Stimulated activated naive B cell treated with anti-CD40 and anti-IgM and Interleukin-4, amounts not matched to agents 10 μg/mL and 1 μg/mL and 100 μg/mL, for 72 hours (primary cell): Measurements from ENCODE around the gene DCAF4L1.

Experiments
- ATAC-seq, 2 donors: fragments of 150-1000 bp; cut with Tn5 transposase; replicated peaks; 2 replicates each; pipeline ENCODE4 v1.10.0; 2021; ENCODE audit warnings: moderate library complexity in 1 of 2
- DNase-seq: peaks from one replicate; pipeline ENCODE4 v3.0.0; 2021
- H3K27ac Mint-ChIP-seq: one replicate; pipeline ENCODE4 v1.8.0; 2022; ENCODE audit warnings: mild to moderate bottlenecking, mixed read lengths
- H3K27me3 Mint-ChIP-seq, 2 donors: one replicate each; pipeline ENCODE4 v1.8.0; 2022; ENCODE audit warnings: mixed read lengths in 2 of 2
- H3K36me3 Mint-ChIP-seq, 2 donors: one replicate each; pipeline ENCODE4 v1.8.0; 2022; ENCODE audit warnings: mixed read lengths in 2 of 2, mild to moderate bottlenecking in 1 of 2
- H3K4me1 Mint-ChIP-seq, 2 donors: one replicate each; pipeline ENCODE4 v1.8.0; 2022; ENCODE audit warnings: mixed read lengths in 2 of 2, mild to moderate bottlenecking in 1 of 2
- H3K4me3 Mint-ChIP-seq, 2 donors: one replicate each; pipeline ENCODE4 v1.8.0; 2022; ENCODE audit warnings: mild to moderate bottlenecking in 2 of 2, mixed read lengths in 2 of 2, moderate library complexity in 1 of 2
- H3K9me3 Mint-ChIP-seq, 2 donors: one replicate each; pipeline ENCODE4 v1.8.0; 2022; ENCODE audit warnings: mixed read lengths in 2 of 2, mild to moderate bottlenecking in 1 of 2

The DCAF4L1 gene

GRCh38 chr4:41999321-41999720 is 17.8 kb downstream of the DCAF4L1 start:
- Mint-ChIP-seq H3K27me3 (no peaks in the 10 kb centered on the region), H3K27ac (no peak overlapping the region), H3K4me3 (no peak overlapping the region), H3K4me1 (peaks cover 11 to 27% of the 10 kb centered on the region in 2 donors), H3K9me3 (no peaks in the 10 kb centered on the region), H3K36me3 (peaks cover 19 to 35% of the 10 kb centered on the region in 2 donors)
- DNase-seq (no peak), ATAC-seq (no peak)

- Mint-ChIP-seq H3K27me3 (no peaks in the 10 kb centered on the region), H3K9me3 (peaks cover 0 to 4% of the 10 kb centered on the region in 2 donors), H3K4me3 (no peak overlapping the region), H3K27ac (no peak overlapping the region), H3K36me3 (peaks cover 41 to 67% of the 10 kb centered on the region in 2 donors), H3K4me1 (peaks cover 12 to 29% of the 10 kb centered on the region in 2 donors)
- DNase-seq (no peak), ATAC-seq (no peak)
These were observed 26.6 kb downstream of the DCAF4L1 start for GRCh38 chr4:42008011-42008786.

DNA sequence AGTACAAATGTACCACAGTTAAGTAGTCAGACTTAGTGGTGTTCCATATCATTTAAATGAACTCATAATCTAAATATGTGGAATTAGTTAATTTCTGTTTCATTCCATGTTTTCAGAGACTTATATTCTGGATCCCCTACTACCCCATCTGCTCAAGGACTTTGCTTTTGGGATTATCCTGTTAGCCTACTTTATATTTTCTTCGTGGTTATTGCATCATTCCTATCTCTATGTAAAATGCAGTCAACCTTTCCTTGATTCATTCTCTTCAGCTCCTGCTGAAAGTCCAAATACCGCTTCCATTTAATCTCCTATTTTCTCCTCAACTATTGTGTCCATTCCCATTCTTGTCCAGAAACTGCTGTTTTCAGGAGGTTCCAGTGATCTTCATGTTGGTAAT is 33.9 kb downstream of the DCAF4L1 start:
- H3K4me3 Mint-ChIP-seq, result no peak overlapping the region
- DNase-seq (no peak), ATAC-seq (no peak)
- H3K27me3 Mint-ChIP-seq, result no peaks in the 10 kb centered on the region
- H3K9me3 Mint-ChIP-seq, result peaks cover 0 to 4% of the 10 kb centered on the region in 2 donors
- peaks cover 33 to 43% of the 10 kb centered on the region in 2 donors for H3K36me3 Mint-ChIP-seq
- H3K4me1 Mint-ChIP-seq, result peaks cover 10 to 26% of the 10 kb centered on the region in 2 donors
- no peak overlapping the region for H3K27ac Mint-ChIP-seq

DNA sequence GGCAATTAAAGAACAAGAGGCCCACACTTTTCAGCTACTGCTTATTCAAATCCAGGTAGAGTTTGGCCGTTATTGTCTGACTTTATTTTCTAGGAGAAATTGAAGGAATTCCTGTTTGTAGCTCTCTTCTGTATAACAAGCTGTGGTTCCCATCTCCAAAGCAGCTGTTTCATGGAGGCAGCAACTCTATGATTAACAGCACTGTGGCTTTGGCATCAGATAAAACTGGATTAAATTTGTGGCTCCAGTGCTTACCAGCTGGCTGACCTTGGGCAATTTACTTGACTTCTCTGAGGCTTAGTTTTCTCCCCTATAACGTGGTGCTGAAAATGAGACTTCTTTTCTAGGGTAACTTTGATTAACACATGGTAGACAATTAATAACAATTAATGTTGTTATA is 36.9 kb downstream of the DCAF4L1 start:
- Mint-ChIP-seq H3K4me3 (no peak overlapping the region), H3K36me3 (peaks cover 28 to 38% of the 10 kb centered on the region in 2 donors), H3K27me3 (no peaks in the 10 kb centered on the region), H3K9me3 (peaks cover 0 to 3% of the 10 kb centered on the region in 2 donors), H3K27ac (no peak overlapping the region), H3K4me1 (peaks cover 6 to 15% of the 10 kb centered on the region in 2 donors)
- no peak for DNase-seq
- no peak for ATAC-seq
